ENCODE results near the gene UBN2. TPM values are rescaled to one million over a fixed set of nuclear protein-coding genes. Genes with fewer than 3 reads are reported as not detected.

UBN2 gene
- total RNA-seq: 1.2 and 2.5 TPM in 2 replicates

GRCh38 chr7:139230774-139231512 is at the start of gene UBN2:
Gene UBN2 (plus strand): TSS chr7:139231237. CDS start chr7:139231485, 248 bp downstream.

GRCh38 chr7:139341058-139341775 is 110.2 kb downstream of the UBN2 start, which contains the start of gene FMC1:
Gene FMC1 (plus strand): TSS chr7:139341337. CDS start chr7:139341385, 48 bp downstream.

Other genes with a start within 250 kb of the UBN2 start
- 1.2 and 1.4 TPM in 2 replicates for gene KIAA1549, start 249.8 kb upstream of the UBN2 start, total RNA-seq
- 1.4 and 9.2 TPM in 2 replicates for gene ZC3HAV1L, start 195.2 kb upstream of the UBN2 start, total RNA-seq
- gene ZC3HAV1, start 121.5 kb upstream of the UBN2 start, total RNA-seq: 24.8 and 28.8 TPM in 2 replicates
- 9.4 and 13.5 TPM in 2 replicates for gene FMC1, start 110.1 kb downstream of the UBN2 start, total RNA-seq
- 30.8 and 32.8 TPM in 2 replicates for gene LUC7L2, start 128.7 kb downstream of the UBN2 start, total RNA-seq